ENCODE results near the gene ITPRIPL2.

DNA sequence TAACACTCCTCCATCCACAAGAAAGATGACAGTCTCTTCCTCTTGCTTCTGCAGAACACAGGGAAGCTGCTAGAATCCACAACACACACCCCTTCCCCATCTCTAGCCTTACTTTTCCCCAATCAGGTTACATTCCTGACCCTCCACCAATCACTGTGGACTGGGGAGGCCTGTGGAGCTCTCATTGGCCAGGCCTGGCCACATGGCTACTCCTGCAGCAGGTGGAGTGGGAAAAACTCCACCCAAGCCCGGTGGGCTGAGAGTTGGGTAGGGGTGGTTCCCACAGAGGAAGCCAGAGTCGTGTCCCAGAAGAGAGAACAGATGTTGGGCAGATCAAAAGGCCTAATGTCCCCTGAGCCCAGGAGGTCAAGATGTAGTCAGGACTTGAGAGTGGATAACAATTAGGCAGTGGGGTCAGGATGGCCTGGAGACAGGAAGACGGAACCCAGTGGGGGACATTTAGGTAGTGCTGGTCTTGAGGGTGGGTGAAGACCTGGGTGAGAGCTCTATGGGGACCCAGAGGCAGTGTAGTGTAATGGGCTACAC lies 24.3 kb upstream of the ITPRIPL2 start:
- TF ChIP-seq, protein P1, sequence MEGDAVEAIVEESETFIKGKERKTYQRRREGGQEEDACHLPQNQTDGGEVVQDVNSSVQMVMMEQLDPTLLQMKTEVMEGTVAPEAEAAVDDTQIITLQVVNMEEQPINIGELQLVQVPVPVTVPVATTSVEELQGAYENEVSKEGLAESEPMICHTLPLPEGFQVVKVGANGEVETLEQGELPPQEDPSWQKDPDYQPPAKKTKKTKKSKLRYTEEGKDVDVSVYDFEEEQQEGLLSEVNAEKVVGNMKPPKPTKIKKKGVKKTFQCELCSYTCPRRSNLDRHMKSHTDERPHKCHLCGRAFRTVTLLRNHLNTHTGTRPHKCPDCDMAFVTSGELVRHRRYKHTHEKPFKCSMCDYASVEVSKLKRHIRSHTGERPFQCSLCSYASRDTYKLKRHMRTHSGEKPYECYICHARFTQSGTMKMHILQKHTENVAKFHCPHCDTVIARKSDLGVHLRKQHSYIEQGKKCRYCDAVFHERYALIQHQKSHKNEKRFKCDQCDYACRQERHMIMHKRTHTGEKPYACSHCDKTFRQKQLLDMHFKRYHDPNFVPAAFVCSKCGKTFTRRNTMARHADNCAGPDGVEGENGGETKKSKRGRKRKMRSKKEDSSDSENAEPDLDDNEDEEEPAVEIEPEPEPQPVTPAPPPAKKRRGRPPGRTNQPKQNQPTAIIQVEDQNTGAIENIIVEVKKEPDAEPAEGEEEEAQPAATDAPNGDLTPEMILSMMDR (conservative IDR thresholded peaks at IDR 0.05; ENCODE audit: low read length): no peak
- TF ChIP-seq EZH2phosphoT487 (IDR thresholded peaks at IDR 0.05; ENCODE audit: borderline replicate concordance, low read depth, low read length): no peak

Measured in OCI-LY7 (cell line).